Gastrocnemius medialis (tissue), 4 donors: ENCODE results near the gene PTGR2. TPM values are rescaled to one million over a fixed set of nuclear protein-coding genes. Genes with fewer than 3 reads are reported as not detected.

Experiments used
- ATAC-seq, 2 donors: fragments of 150-250 bp; one replicate each; pipeline ENCODE4 v1.9.1; 2016
- DNase-seq, 2 donors: peaks; one replicate each; pipeline ENCODE4 v3.0.0-alpha.2; 2019
- H3K27ac ChIP-seq, 4 donors: fragments of 200-600 bp; sonication (generic); 1 replicate in 1 of 4; 2 replicates in 3 of 4; pipeline ENCODE4 v1.5.1; 2016 to 2018; ENCODE audit warnings: mild to moderate bottlenecking in 2 of 4, moderate library complexity in 1 of 4
- H3K27me3 ChIP-seq, 3 donors: fragments of 200-600 bp; sonication (generic) in 2 of 3; 1 replicate in 1 of 3; 2 replicates in 2 of 3; pipeline versions ENCODE4 v1.5.1 to v1.6.0; 2016 to 2019; ENCODE audit warnings: mild to moderate bottlenecking in 1 of 3, moderate library complexity in 1 of 3
- H3K36me3 ChIP-seq, 2 donors: fragments of 200-600 bp; sonication (generic) in 1 of 2; one replicate each; pipeline ENCODE4 v1.5.1; 2017 to 2018
- H3K4me1 ChIP-seq, 2 donors: fragments of 200-600 bp; sonication (generic) in 1 of 2; one replicate each; pipeline ENCODE4 v1.5.1; 2016 to 2017; ENCODE audit warnings: mild to moderate bottlenecking in 2 of 2
- H3K4me3 ChIP-seq, 4 donors: fragments of 200-600 bp; sonication (generic) in 3 of 4; 1 replicate in 1 of 4; 2 replicates in 3 of 4; pipeline ENCODE4 v1.5.1; 2016 to 2019; ENCODE audit warnings: mild to moderate bottlenecking in 2 of 4
- H3K9me3 ChIP-seq, 3 donors: fragments of 200-600 bp; sonication (generic) in 2 of 3; 1 replicate in 1 of 3; 2 replicates in 2 of 3; pipeline ENCODE4 v1.5.1; 2016 to 2019
- CTCF ChIP-seq, 5 experiments: fragments of 450-650 bp in 3 of 5; fragments of 200-600 bp in 2 of 5; sonication (generic) in 2 of 5; IDR thresholded peaks in 4 of 5; conservative IDR thresholded peaks in 1 of 5; 1 replicate in 4 of 5; 2 replicates in 1 of 5; pipeline ENCODE4 v1.5.1; 2016 to 2019; ENCODE audit warnings: antibody characterized with exemption in 5 of 5, mild to moderate bottlenecking in 3 of 5, moderate library complexity in 3 of 5
- POLR2A ChIP-seq, 2 donors: fragments of 450-650 bp; IDR thresholded peaks; one replicate each; pipeline ENCODE4 v1.6.1; 2017; ENCODE audit warnings: antibody characterized with exemption in 2 of 2, mild to moderate bottlenecking in 2 of 2, moderate library complexity in 2 of 2
- in situ Hi-C, 4 donors: fragments of 200-750 bp; cut with MboI; loops; one replicate each; pipeline versions ENCODE4 v1.15.0 to v1.8.0; 2017; ENCODE audit warnings: low sequenced_read_pairs in 4 of 4
- intact Hi-C: fragments of 100-400 bp; cut with DNase I; formaldehyde crosslinking; loops from one replicate; pipeline ENCODE4 v1.15.1; 2023; ENCODE audit warnings: low total_unique reads
- total RNA-seq, 4 donors: library from RNA; depleted of rRNA; stranded (reverse); fragments of >200 nt; gene quantifications; one replicate each; pipeline versions ENCODE4 v1.1.0 to v1.2.3, GENCODE V29; 2016

PTGR2 gene
- total RNA-seq, 4 donors from 2014 or later, result 5.6 to 15.7 (median 9.9) TPM

GRCh38 chr14:73816393-73816816, 35.2 kb upstream of the PTGR2 start:
- Histone ChIP-seq H3K4me3 (no peak overlapping the region), H3K27me3 (no peaks in the 10 kb centered on the region), H3K36me3 (no peaks in the 10 kb centered on the region), H3K27ac (no peak overlapping the region), H3K9me3 (no peaks in the 10 kb centered on the region), H3K4me1 (no peaks in the 10 kb centered on the region)
- TF ChIP-seq CTCF (IDR thresholded peaks at IDR 0.05 in 4 of 5, conservative IDR thresholded peaks at IDR 0.05 in 1 of 5), result no peak
- TF ChIP-seq POLR2A (IDR thresholded peaks at IDR 0.05), result no peak
- intact Hi-C loops, result no loop called here
- DNase-seq (no peak), ATAC-seq (no peak)
- in situ Hi-C loops, result no loop called here

GRCh38 chr14:73817020-73817655, 34.5 kb upstream of the PTGR2 start:
- Histone ChIP-seq H3K4me1 (no peaks in the 10 kb centered on the region), H3K27ac (no peak overlapping the region), H3K9me3 (no peaks in the 10 kb centered on the region), H3K4me3 (no peak overlapping the region), H3K36me3 (no peaks in the 10 kb centered on the region), H3K27me3 (no peaks in the 10 kb centered on the region)
- intact Hi-C loops (no loop called here), in situ Hi-C loops (no loop called here)
- TF ChIP-seq POLR2A (IDR thresholded peaks at IDR 0.05) (no peak), CTCF (IDR thresholded peaks at IDR 0.05 in 4 of 5, conservative IDR thresholded peaks at IDR 0.05 in 1 of 5) (no peak)
- ATAC-seq (no peak), DNase-seq (no peak)

- DNase-seq, result no peak
- no peaks in the 10 kb centered on the region for H3K27me3 ChIP-seq
- no peak for TF ChIP-seq POLR2A (IDR thresholded peaks at IDR 0.05)
- no peak for TF ChIP-seq CTCF (IDR thresholded peaks at IDR 0.05 in 4 of 5, conservative IDR thresholded peaks at IDR 0.05 in 1 of 5)
- no peaks in the 10 kb centered on the region for H3K4me1 ChIP-seq
- ATAC-seq, result no peak
- H3K36me3 ChIP-seq, result no peaks in the 10 kb centered on the region
- H3K4me3 ChIP-seq, result no peak overlapping the region
- intact Hi-C loops (no loop called here), in situ Hi-C loops (no loop called here)
- H3K27ac ChIP-seq, result peak overlapping the region in 1 of 4 donors; percentile 3
- no peaks in the 10 kb centered on the region for H3K9me3 ChIP-seq
Measured at GRCh38 chr14:73818821-73819220, 32.8 kb upstream of the PTGR2 start.

GRCh38 chr14:73820631-73821030, 31.0 kb upstream of the PTGR2 start:
- Histone ChIP-seq H3K9me3 (no peaks in the 10 kb centered on the region), H3K27ac (no peak overlapping the region), H3K4me3 (no peak overlapping the region), H3K36me3 (no peaks in the 10 kb centered on the region), H3K4me1 (peaks cover 3 to 4% of the 10 kb centered on the region in 2 donors), H3K27me3 (no peaks in the 10 kb centered on the region)
- intact Hi-C loops (loop anchor here (5.0 kb wide), 1 partner anchor 33 kb away; no protein-coding TSS in a partner anchor), in situ Hi-C loops (loop anchor here in 1 of 4 donors (10.0 kb wide), 1 partner anchor 86 kb away; no protein-coding TSS in a partner anchor)
- no peak for ATAC-seq
- no peak for DNase-seq
- TF ChIP-seq POLR2A (IDR thresholded peaks at IDR 0.05) (no peak), CTCF (IDR thresholded peaks at IDR 0.05 in 4 of 5, conservative IDR thresholded peaks at IDR 0.05 in 1 of 5) (no peak)
